Kasumi-1 (cell line): ENCODE results near the gene CCDC38.
A peak's percentile ranks its signal among the peaks of the same experiment; 100 is the strongest.
"Not testable (repeated sequence)": the region's sequence is repeated elsewhere in the genome, so short reads cannot be mapped to it uniquely, and the experiment has no call there.

Experiments used
- DNase-seq, 2 experiments: peaks; one replicate each; lab custom pipeline; 2025; lab: John Stamatoyannopoulos, UW

Gene CCDC38

DNA sequence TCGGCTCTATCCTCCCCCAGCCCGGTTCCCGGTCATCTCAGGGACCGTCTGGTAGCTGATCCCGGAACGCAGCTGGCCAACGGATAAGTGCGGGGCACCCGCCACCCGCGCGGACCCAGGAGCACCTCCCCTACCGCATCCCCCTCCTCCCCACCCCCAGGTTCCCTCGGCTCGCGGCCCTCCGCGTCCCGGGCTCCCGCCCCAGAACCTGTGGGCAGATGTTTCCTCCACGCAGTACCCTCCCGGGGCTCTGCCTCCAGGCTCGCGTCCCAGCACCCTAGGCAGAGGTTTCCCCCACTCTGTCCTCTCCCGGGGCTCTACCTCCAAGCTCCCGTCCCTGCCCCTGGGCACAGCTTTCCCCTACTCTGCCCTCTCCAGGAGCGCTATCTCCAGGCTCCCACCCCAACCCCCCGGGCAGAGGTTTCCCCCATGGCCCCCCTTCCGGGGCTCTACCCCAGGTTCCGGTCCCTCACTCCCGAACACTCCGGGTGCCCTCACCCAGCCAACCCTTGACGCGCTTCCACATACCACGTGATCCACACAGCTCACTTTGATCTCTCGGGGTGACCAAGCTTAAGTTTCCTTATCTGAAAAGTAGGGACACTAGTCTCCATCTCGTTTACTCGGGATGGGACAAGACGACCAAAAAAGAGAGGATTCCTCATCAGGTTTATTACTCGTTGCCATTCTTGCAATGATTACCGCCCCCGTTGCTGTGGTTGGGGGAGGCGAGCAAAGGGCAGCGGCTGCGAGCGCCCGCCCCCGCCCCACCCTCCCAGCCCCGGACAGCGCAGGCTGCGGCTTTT lies at the start of gene CCDC38:
Gene CCDC38 (minus strand): TSS at position 91 of the 806 bp plus-strand sequence. CDS start 6,105 bp downstream, outside the sequence.
- DNase-seq = peak; percentile 61 to 82

DNA sequence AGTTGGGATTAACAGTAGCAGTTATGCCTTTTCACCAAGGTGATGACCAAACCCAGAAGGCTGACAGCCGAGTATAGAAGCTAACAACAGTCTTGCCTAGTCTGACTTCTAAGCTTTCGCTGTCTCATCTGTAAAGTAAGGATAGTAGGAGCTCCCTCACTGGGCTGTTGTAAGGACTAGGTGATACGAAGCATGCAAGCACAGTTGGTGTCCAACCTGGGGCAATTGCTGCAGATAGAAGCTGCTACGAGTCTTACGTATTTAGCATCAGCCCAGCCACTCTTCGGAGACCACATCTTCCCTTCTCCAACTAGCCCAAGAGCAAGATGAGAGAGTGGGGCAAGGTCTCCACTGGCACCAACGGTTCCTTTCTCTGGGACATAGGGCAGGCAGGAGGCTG lies 47.7 kb upstream of the CCDC38 start:
- DNase-seq = no peak

- no peak for DNase-seq
Measured at GRCh38 chr12:95989504-95990123, 47.2 kb upstream of the CCDC38 start.

DNA sequence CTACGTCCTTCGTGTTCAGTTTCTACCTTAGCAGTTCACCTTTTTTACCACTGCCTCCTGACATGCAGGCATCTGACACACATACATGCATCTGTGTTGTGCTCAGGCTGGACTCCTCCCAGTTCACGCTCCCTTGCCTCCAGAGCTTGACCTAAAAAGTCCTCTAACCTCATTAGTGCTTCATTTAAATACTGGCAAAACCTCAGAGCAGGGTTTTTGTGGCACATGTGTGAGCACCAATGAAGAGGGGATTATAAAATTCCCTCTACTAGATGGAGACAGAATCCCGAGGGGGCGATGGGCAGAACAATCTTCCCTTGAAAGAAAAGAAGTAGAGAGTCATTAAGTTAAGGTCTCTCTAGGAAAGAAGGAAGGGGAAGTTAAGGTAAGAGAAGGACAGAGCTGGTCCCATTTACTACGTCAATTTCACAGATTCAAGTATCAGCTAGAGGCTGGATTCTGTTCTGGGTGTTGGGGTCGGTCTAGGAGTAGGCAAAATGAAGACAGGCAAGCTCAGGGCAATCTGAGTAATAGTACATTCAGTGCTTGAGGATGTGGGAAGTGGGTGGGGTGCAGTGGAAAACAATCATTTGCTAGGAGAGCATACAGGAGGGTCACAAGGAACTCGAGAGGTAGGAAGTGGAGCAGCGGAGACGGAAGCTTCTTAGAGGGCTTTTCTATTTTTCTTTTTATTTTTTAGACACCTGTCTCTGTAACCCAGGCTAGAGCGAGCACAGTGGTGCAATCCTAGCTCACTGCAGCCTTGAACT lies 46.3 kb upstream of the CCDC38 start:
- DNase-seq = no peak

- DNase-seq = no peak
Measured at GRCh38 chr12:95986635-95987570, 44.5 kb upstream of the CCDC38 start.

DNA sequence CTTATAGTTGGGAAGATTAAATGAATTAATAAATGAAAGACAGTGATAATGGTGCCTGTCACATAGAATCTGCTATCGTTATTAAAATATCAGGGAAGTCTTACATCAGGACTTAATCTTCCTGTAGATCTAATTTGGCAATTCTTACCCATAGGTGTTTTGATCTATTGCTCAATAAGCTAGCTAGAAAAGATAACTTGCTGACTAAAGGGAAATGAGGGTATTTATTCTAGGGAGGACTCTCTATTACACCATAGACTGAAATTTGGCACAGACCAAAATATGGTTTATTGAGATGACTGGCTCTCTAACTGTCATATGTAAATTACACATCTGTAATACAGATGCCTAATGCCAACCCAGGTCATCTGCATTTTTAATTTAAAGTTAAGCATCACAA lies 42.3 kb upstream of the CCDC38 start:
- no peak for DNase-seq

DNA sequence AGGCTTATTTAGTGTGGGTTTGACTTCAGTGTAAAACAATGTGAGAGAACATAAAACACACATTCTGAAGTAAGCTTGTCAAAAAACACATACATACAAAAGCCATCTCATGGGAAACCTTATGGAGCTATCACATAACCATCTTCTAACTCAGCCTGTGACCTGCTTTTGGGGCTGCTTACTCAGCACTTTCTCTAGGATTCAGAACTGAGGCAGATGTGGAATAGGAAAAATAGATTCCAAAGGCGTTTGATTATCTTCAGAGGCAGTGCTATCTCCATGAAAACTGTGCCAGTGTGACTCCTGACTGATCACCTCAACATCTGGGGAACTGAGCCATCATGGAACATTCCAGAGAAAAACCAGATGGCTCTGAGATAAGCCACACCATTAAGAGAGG lies 40.2 kb upstream of the CCDC38 start:
- no peak for DNase-seq

DNA sequence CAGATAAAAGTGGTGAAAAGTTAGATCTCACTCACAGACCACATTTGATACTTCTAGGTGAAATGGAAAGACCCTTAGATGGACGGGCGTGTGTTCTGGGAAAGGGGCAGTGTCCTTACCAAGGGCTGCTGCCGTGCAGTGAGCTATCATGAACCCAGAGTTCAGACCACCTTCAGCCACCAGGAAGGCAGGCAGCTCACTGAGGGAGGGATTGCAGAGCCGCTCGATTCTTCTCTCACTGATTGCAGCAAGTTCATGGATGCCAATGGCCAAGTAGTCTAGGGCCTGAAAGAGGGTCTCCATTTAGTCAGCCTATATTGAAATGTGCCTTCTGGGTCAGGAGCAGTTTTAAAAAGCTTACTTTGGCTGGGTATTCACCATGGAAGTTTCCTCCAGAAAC lies 38.0 kb upstream of the CCDC38 start:
- DNase-seq = no peak

DNA sequence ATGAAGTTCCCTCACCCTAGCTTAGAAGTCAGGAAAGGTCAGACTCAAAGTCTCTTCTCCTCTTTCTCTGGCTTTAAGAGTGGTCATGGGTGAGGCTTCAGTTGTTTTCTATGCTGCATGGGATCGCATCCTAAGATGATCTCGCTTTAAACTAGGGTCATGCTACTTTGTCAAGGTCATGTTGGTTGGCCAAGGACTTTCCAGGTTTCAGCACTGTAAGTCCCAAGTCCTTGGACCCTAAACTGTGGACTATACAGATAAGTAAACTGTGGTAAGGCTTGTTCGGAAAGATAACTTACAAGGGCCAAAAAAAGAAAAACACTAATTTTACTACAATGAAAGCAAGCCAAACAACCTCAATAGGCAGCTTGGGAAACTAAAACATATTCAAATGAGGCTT lies 36.4 kb upstream of the CCDC38 start:
- DNase-seq = no peak

- DNase-seq = no peak
Measured at GRCh38 chr12:95978351-95978750, 35.9 kb upstream of the CCDC38 start.

DNA sequence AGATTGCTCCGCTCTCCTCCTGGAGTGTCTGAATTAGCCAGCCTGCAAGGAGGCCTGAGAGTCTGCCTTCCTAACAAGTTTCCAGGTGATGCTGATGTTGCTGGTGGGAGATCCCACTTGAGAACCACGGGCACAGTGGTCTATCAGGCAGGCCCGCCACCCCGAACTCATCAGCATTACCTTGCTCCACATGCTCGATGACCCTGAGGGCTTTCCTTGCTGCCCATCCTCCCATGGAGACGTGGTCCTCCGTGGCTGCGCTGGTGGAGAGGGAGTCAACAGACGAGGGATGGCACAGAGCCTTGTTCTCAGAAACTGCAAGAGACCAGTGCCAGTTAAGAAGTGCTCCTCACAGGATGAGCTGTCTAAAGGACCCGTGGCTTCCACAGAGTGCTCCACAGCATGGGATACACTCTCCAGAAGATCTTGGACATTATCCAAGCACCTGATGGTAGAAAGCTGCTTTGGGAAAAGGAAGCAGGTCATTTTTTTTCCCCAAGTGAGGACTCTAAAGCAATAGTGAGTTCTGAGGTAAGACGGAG lies 35.4 kb upstream of the CCDC38 start:
- no peak for DNase-seq

- DNase-seq = no peak
Measured at GRCh38 chr12:95976416-95976832, 34.0 kb upstream of the CCDC38 start.

DNA sequence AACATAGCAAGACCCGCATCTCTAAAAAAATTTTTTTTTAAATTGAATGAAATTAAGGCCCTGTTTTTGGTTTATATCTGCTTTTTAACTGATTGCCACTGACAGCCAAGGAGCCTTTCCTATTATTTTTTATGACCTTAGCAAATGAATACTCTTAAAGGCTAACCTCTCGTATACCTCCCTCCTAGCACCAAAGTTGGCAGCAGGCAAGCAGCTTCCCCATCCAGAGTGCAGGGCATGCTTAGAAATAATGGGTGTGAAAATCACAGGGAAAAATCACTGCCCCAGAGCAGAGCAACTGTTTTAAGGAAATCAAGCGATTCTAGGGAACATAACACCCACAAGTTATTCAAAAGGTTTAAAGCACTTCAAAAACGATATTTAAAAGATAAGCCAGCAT lies 33.1 kb upstream of the CCDC38 start:
- no peak for DNase-seq

- no peak for DNase-seq
Measured at GRCh38 chr12:95974358-95974757, 31.9 kb upstream of the CCDC38 start.

- no peak for DNase-seq
Measured at GRCh38 chr12:95972832-95973456, 30.5 kb upstream of the CCDC38 start.

DNA sequence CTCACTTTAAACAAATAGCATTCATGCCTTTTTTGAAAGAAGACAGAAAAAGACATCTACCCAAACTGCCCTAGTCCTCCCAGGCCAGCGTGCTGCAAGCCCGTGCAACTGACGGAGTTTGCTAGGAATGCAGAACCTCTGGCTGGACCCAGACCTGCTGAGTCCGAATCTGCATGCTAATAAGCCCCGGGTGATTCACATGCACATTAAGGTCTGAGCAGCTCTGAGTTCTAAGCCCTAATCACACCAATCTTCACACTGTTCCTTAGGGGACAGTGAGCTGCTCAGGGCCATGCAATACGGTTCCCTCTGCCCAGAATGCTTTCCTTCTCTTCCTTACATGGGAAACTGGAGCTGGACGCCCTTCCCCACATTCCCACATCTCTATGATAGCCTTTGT lies 28.5 kb upstream of the CCDC38 start:
- no peak for DNase-seq

GRCh38 chr12:95969116-95969515 lies 26.7 kb upstream of the CCDC38 start:
- DNase-seq = not testable (repeated sequence)

GRCh38 chr12:95967301-95967700 lies 24.9 kb upstream of the CCDC38 start:
- no peak for DNase-seq

DNA sequence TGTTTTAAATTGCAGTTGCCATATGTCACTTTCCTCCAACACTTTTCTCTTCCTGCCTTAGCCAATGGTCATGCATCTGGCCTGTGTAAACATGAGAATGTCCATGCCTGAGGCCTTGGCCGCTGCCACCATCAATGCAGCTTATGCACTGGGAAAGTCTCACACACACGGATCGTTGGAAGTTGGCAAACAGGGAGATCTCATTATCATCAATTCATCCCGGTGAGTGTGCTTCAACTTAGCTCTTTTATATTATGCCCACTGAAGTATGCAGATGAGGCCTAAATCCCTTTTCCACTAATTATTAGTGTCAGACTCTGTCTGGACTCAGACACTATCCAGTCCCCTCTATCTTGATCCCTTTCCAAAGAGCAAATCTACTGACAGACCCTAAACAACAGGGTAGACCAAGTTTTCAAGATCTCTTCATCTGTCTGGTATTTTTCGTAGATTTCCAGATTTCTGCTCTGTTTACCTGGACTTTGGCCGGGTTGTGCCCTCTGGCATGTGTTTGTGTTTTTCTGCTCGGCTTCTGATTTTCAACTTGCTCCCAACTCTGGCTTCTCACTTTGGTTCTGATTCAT lies 24.0 kb upstream of the CCDC38 start:
- DNase-seq = no peak

DNA sequence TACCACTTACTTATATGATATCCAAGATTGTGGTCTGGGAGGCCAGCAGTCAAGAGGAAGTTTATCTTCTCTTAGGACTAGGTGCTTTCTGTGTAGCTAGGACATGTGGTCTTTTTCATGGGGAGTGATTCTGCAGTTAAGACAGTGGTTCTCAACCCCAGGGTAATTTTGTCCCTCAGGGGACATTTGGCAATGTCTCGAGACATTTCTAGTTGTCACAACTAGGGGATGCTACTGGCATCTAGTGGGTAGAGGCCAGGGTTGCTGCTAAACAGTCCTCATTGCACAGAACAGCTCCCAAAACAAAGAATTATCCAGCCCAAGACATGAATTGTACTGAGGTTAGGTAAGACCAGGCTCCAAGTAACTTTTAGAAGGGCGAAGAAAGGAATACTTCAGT lies 20.7 kb upstream of the CCDC38 start:
- DNase-seq = peak; percentile 17 to 24

GRCh38 chr12:95962222-95962621 lies 19.8 kb upstream of the CCDC38 start:
- no peak for DNase-seq
